Osteoblast (primary cell): Measurements from ENCODE around the gene LMX1A. TPM values are rescaled to one million over a fixed set of nuclear protein-coding genes. Genes with fewer than 3 reads are reported as not detected.

ENCODE experiments used
- DNase-seq: peaks from one replicate; pipeline ENCODE4 v3.0.0; 2011; ENCODE audit warnings: low spot score, mixed read lengths; ENCODE audit not compliant: insufficient read length; ENCODE audit errors: missing footprints
- H2AFZ ChIP-seq: 2 replicates; pipeline ENCODE4 v1.6.0; 2011; ENCODE audit warnings: mild to moderate bottlenecking, low read length
- H3K27ac ChIP-seq: 2 replicates; pipeline ENCODE4 v1.5.1; 2011; ENCODE audit warnings: mild to moderate bottlenecking, low read depth, low read length, moderate library complexity
- H3K27me3 ChIP-seq: 2 replicates; pipeline ENCODE4 v1.6.0; 2012; ENCODE audit warnings: mild to moderate bottlenecking, control low read depth, inconsistent platforms, low read length, moderate library complexity; ENCODE audit not compliant: insufficient read depth
- H3K36me3 ChIP-seq: 2 replicates; pipeline ENCODE4 v1.5.1; 2011; ENCODE audit warnings: mild to moderate bottlenecking, low read length, control low read depth, moderate library complexity; ENCODE audit not compliant: insufficient read depth
- H3K4me1 ChIP-seq: 2 replicates; pipeline ENCODE4 v1.5.1; 2011; ENCODE audit warnings: mild to moderate bottlenecking, low read length, control low read depth, moderate library complexity; ENCODE audit not compliant: insufficient read depth
- H3K4me2 ChIP-seq: 2 replicates; pipeline ENCODE4 v1.6.0; 2011; ENCODE audit warnings: mild to moderate bottlenecking, low read length; ENCODE audit not compliant: insufficient read depth
- H3K4me3 ChIP-seq: fragments of 200-600 bp; sonication (generic); 3 replicates; pipeline ENCODE4 v1.5.1; 2012; ENCODE audit warnings: mild to moderate bottlenecking, low read length, inconsistent platforms; ENCODE audit not compliant: insufficient read depth
- H3K79me2 ChIP-seq: 2 replicates; pipeline ENCODE4 v1.6.0; 2012; ENCODE audit warnings: mild to moderate bottlenecking, low read length, control low read depth, inconsistent platforms; ENCODE audit not compliant: insufficient read depth
- H3K9me3 ChIP-seq: 2 replicates; pipeline ENCODE4 v1.5.1; 2011; ENCODE audit warnings: low read depth, low read length, control low read depth
- H4K20me1 ChIP-seq: 2 replicates; pipeline ENCODE4 v1.6.0; 2012; ENCODE audit warnings: mild to moderate bottlenecking, low read length, control low read depth; ENCODE audit not compliant: insufficient read depth
- total RNA-seq: library from RNA; depleted of rRNA; stranded (reverse); fragments of >200 nt; gene quantifications from 2 replicates; pipeline ENCODE4 v1.2.3, GENCODE V29; 2012
- TF ChIP-seq, protein P1 (sequence below): IDR thresholded peaks from 2 replicates; pipeline ENCODE4 v1.5.1; 2011; ENCODE audit warnings: mild to moderate bottlenecking, low read depth, low read length, moderate library complexity; ENCODE audit errors: extremely low read depth

LMX1A gene
- total RNA-seq, 1 donor: not detected

DNA sequence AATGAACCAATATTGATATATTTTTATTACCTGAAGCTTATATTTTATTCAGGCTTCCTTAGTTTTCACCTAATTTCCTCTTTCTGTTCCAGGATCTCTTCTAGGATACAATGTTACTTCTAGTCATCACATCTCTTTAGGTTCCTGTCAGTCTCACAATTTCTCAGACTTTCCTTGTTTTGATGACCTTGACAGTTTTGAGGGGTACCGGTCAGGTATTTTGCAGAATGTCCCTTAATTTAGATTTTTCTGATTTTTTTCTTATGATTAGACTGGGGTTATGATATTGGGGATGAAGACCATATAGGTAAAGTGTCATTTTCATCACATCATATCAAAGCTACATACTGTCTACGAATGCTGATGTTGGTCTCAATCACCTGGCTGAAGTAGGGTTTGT lies 167.5 kb downstream of the LMX1A start:
- no peak for DNase-seq
- no peak overlapping the region for H3K27ac ChIP-seq
- no peak overlapping the region for H3K4me3 ChIP-seq
- no peaks in the 10 kb centered on the region for H3K27me3 ChIP-seq
- no peaks in the 10 kb centered on the region for H3K4me1 ChIP-seq
- no peaks in the 10 kb centered on the region for H4K20me1 ChIP-seq
- no peaks in the 10 kb centered on the region for H3K36me3 ChIP-seq
- H3K79me2 ChIP-seq: no peaks in the 10 kb centered on the region
- H3K9me3 ChIP-seq: no peaks in the 10 kb centered on the region
- TF ChIP-seq, protein P1, sequence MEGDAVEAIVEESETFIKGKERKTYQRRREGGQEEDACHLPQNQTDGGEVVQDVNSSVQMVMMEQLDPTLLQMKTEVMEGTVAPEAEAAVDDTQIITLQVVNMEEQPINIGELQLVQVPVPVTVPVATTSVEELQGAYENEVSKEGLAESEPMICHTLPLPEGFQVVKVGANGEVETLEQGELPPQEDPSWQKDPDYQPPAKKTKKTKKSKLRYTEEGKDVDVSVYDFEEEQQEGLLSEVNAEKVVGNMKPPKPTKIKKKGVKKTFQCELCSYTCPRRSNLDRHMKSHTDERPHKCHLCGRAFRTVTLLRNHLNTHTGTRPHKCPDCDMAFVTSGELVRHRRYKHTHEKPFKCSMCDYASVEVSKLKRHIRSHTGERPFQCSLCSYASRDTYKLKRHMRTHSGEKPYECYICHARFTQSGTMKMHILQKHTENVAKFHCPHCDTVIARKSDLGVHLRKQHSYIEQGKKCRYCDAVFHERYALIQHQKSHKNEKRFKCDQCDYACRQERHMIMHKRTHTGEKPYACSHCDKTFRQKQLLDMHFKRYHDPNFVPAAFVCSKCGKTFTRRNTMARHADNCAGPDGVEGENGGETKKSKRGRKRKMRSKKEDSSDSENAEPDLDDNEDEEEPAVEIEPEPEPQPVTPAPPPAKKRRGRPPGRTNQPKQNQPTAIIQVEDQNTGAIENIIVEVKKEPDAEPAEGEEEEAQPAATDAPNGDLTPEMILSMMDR: no peak
- no peak overlapping the region for H3K4me2 ChIP-seq
- no peak overlapping the region for H2AFZ ChIP-seq

DNA sequence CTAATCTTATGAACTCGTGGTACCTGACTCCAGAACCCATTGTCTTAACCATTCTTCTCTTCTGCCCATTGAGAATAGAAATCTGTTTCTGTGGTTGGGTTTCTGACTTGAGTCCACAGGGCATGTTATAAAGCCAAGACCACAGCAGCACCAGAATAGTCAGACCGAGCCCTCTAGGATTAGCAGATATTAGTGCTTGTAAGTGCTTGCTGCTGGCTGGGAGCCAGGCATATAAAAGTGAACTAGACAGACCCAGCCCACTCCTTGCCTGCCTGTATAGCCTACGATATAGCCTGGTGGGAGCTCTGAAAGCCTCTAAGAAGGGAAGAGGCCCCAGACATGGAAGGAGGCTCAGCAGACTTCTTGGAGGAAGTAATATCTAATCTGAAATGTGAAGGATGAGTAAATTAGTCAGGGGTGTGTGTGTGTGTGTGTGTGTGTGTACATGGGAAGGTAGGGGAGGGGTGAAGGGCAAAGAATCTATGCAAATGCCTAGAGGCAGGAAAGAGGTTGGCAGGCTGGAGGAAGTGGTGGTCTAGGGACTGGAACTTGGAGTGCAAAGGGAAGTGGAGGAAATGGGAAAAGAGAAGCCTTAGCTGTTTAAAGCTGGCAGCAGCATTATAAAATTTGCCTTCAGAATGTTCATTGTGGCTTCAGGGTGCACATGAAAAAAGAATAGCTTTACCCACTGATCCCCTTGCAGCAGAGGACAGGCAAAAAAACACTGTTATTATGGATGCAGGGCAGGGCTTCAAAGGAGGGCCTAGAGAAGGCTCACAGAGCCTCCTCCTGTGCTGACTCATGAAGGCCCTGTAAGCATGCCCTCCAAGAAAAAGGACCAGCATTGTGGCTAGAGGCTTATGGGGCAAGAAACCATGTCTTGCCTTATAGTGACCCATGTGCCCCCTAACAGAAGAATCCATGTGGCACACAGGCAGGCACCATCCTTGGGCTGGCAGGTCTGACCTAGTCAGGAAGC lies 169.2 kb downstream of the LMX1A start:
- no peak for DNase-seq
- H4K20me1 ChIP-seq: no peaks in the 10 kb centered on the region
- no peak overlapping the region for H3K4me3 ChIP-seq
- H3K4me1 ChIP-seq: no peaks in the 10 kb centered on the region
- TF ChIP-seq, protein P1: no peak
- H3K9me3 ChIP-seq: no peaks in the 10 kb centered on the region
- no peak overlapping the region for H3K4me2 ChIP-seq
- H3K36me3 ChIP-seq: no peaks in the 10 kb centered on the region
- H3K27me3 ChIP-seq: no peaks in the 10 kb centered on the region
- no peak overlapping the region for H3K27ac ChIP-seq
- no peaks in the 10 kb centered on the region for H3K79me2 ChIP-seq
- H2AFZ ChIP-seq: no peak overlapping the region

DNA sequence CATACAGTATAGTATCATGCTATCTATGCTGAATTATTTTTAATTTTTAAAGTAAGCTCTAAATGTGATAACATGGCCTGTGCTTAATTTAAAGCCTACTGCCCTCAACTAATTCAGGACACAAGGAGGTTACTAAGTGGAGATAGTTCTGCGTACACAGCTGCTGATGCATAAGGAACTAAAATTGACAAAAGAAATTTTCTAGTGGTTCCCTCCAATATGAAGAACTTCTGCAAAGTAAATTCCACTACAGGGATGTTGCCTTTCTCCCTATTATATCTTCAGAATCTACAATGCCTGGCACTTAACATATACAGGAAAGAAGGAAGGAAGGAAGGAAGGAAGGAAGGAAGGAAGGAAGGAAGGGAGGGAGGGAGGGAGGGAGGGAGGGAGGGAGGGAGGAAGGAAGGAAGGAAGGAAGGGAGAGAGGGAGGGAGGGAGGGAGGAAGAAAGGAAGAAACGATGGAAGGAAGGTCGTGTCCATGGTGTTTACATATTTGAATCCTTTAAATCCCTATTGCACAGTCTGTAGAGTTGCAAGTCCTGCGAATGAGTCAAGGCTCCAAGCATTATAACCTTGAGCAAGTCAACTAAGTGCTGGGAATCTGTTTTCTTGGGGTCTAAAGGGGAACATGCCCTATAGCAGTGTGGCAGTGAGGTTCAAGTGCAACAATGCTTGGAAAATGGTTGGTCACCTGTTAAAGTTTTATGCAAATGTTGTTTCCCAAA lies 171.2 kb downstream of the LMX1A start:
- no peak for DNase-seq
- H3K4me2 ChIP-seq: no peak overlapping the region
- H4K20me1 ChIP-seq: no peaks in the 10 kb centered on the region
- no peaks in the 10 kb centered on the region for H3K36me3 ChIP-seq
- TF ChIP-seq, protein P1: no peak
- H3K79me2 ChIP-seq: no peaks in the 10 kb centered on the region
- no peaks in the 10 kb centered on the region for H3K9me3 ChIP-seq
- H3K4me1 ChIP-seq: no peaks in the 10 kb centered on the region
- no peaks in the 10 kb centered on the region for H3K27me3 ChIP-seq
- H3K27ac ChIP-seq: no peak overlapping the region
- H2AFZ ChIP-seq: no peak overlapping the region
- H3K4me3 ChIP-seq: no peak overlapping the region

DNA sequence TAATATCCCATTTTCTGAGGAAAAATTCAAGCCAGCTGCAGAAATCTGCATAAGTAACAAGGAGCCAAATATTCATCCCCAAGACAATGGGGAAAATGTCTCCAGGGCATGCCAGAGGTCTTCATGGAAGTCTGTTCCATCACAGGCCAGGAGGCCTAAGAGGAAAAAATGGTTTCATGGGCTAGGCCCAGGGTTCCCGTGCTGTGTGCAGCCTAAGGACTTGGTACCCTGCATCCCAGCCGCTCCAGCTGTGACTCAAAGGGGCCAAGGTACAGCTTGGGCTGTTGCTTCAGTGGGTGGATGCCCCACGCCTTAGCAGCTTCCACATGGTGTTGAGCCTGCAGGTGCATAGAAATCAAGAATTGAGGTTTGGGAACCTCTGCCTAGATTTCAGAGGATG lies 173.5 kb downstream of the LMX1A start:
- no peaks in the 10 kb centered on the region for H3K36me3 ChIP-seq
- TF ChIP-seq, protein P1: no peak
- H3K4me2 ChIP-seq: no peak overlapping the region
- H3K27ac ChIP-seq: no peak overlapping the region
- no peaks in the 10 kb centered on the region for H4K20me1 ChIP-seq
- no peaks in the 10 kb centered on the region for H3K27me3 ChIP-seq
- no peak for DNase-seq
- no peaks in the 10 kb centered on the region for H3K9me3 ChIP-seq
- no peak overlapping the region for H3K4me3 ChIP-seq
- H3K4me1 ChIP-seq: no peaks in the 10 kb centered on the region
- H3K79me2 ChIP-seq: no peaks in the 10 kb centered on the region
- no peak overlapping the region for H2AFZ ChIP-seq
